OCI-LY7 (cell line): Measurements from ENCODE around the gene GAS6.

ENCODE experiments used
- EZH2phosphoT487 ChIP-seq: fragments of 200-600 bp; sonication (generic); IDR thresholded peaks from 2 replicates; pipeline ENCODE4 v1.6.1; 2018; ENCODE audit warnings: low read depth, borderline replicate concordance, mild to moderate bottlenecking, mixed run types, antibody characterized with exemption, low read length, moderate library complexity, mixed read lengths
- TF ChIP-seq, protein P1 (sequence below): fragments of 200-600 bp; sonication (generic); conservative IDR thresholded peaks from 2 replicates; pipeline ENCODE4 v1.5.1; 2014; ENCODE audit warnings: mild to moderate bottlenecking, antibody characterized with exemption, low read length, moderate library complexity, mixed read lengths

GRCh38 chr13:113843864-113844556 lies 19.9 kb downstream of the GAS6 start:
- TF ChIP-seq, protein P1, sequence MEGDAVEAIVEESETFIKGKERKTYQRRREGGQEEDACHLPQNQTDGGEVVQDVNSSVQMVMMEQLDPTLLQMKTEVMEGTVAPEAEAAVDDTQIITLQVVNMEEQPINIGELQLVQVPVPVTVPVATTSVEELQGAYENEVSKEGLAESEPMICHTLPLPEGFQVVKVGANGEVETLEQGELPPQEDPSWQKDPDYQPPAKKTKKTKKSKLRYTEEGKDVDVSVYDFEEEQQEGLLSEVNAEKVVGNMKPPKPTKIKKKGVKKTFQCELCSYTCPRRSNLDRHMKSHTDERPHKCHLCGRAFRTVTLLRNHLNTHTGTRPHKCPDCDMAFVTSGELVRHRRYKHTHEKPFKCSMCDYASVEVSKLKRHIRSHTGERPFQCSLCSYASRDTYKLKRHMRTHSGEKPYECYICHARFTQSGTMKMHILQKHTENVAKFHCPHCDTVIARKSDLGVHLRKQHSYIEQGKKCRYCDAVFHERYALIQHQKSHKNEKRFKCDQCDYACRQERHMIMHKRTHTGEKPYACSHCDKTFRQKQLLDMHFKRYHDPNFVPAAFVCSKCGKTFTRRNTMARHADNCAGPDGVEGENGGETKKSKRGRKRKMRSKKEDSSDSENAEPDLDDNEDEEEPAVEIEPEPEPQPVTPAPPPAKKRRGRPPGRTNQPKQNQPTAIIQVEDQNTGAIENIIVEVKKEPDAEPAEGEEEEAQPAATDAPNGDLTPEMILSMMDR = no peak
- TF ChIP-seq EZH2phosphoT487 = no peak
